ENCODE data around the gene VPS13D. TPM values are rescaled to one million over a fixed set of nuclear protein-coding genes. Genes with fewer than 3 reads are reported as not detected.
A peak's percentile ranks its signal among the peaks of the same experiment; 100 is the strongest.

VPS13D gene
- total and polyA plus RNA-seq, 2 donors = 27.2 to 59.4 TPM

DNA sequence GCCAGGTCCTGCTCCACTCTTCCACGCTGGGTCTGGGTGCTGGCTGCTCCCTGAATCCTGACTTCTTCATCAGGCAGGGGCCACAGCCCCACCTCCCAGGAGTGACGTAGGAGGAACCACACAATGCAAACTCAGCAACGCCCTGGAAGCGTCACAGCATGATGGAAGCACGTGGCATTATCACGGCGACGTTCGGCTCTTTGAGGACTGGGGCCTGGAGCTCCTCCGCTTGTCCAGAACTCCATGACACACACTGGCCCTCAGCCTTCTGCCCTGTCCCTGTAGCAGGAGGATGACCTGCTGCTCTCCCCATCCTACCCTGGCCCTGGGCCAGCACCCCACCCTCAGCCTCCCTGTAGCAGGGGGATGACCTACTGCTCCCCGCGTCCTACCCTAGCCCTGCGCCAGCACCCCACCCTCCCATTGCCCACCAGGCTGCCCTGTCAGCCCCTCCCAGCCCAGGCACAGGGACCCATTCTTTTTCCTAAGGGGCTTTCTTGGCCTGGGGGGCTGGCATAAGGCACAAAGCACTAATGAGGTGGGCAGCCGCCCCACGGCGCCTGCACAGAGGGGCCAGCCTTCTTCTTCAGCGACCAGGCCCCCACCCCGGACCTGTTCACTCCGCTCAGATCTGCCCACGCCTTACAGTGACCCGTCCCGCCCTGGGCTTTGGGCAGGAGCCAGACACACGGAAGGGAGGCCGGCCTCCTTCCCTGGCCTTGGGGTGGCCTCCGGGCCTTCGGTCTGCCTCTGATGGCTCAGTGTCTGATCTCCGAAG is 322.5 kb downstream of the VPS13D start:
- H3K4me3 ChIP-seq (ENCODE audit: low read depth, low read length) = no peak overlapping the region
- 89% methylated on average over 27 of the region's 27 CpGs for WGBS
- no peaks in the 10 kb centered on the region for H3K36me3 ChIP-seq (ENCODE audit: insufficient read depth)
- H3K27ac ChIP-seq (ENCODE audit: low read depth) = no peak overlapping the region
- no peaks in the 10 kb centered on the region for H3K4me1 ChIP-seq (ENCODE audit: insufficient read depth)
- DNase-seq (ENCODE audit: extremely low spot score) = no peak

DNA sequence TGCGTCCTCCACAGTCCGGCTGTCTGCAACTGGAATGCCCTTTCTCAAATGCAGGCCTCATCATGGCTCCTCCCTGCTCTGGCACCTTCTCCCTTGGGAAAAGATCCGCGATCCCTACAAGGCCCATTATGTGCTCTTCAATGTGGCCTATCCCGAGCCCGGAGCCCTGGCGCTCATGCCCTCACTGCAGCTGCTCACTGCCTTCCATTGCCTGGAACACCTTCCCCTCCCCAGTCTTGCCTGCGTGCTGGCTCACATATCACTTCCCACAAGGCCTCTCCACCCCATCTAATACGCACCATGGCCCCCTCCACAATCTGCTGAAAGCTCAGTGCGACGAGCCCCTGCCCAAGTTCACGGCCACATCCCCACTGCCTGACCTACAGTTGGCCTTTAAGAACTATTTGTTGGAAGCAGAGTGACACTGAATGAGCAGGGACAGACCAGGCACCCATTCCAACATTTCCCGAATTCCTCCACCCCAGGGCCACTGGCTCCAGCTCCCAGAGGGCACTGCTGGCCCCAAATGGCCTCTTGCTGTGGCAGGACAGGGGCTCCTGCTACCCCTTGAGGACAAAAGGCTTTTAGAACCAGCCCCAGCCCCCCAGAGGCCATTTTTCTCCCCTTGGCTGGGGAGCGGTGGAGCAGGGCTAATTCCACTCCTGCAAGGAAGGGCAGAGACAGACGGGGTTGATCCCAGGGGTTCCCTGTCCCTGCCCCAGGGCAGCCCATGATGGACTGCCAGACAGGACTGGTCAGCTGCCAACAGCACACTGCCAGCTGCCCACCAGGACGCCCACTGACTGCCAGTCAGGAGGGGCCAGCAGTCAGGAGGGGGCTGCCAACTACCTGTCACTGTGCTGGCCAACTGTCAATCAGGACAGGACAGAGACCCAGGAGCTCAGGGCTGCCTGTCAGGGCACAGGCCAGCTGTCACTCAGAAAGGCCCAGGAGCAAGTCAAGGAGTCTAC is 323.4 kb downstream of the VPS13D start:
- no peaks in the 10 kb centered on the region for H3K36me3 ChIP-seq (ENCODE audit: insufficient read depth)
- no peaks in the 10 kb centered on the region for H3K4me1 ChIP-seq (ENCODE audit: insufficient read depth)
- 75% methylated on average over 16 of the region's 16 CpGs for WGBS
- H3K4me3 ChIP-seq (ENCODE audit: low read depth, low read length) = no peak overlapping the region
- DNase-seq (ENCODE audit: extremely low spot score) = no peak
- no peak overlapping the region for H3K27ac ChIP-seq (ENCODE audit: low read depth)

DNA sequence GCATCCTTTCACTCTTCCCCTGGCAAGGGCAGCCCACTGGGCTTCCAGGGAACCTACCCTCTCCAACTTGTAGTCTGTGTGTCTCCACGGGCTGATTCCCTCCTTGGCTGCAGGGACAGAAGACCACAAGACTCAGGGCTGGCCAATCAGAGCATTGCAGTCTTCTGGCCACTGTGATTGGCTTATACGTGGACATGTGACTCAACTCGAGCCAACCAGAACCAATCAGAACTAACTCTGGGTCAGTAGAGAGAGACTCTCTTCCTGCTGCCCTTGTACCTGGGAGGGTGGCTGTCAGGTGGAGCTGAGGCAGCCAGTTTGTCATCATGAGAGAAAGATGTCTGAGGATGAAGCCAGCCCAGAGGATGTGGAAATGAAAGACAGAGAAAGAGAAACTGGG is 324.1 kb downstream of the VPS13D start:
- Histone ChIP-seq H3K4me3 (ENCODE audit: low read depth, low read length) (no peak overlapping the region), H3K4me1 (ENCODE audit: insufficient read depth) (no peaks in the 10 kb centered on the region), H3K36me3 (ENCODE audit: insufficient read depth) (no peaks in the 10 kb centered on the region), H3K27ac (ENCODE audit: low read depth) (no peak overlapping the region)
- DNase-seq (ENCODE audit: extremely low spot score) = no peak
- WGBS = 90% methylated on average over 3 of the region's 3 CpGs

DNA sequence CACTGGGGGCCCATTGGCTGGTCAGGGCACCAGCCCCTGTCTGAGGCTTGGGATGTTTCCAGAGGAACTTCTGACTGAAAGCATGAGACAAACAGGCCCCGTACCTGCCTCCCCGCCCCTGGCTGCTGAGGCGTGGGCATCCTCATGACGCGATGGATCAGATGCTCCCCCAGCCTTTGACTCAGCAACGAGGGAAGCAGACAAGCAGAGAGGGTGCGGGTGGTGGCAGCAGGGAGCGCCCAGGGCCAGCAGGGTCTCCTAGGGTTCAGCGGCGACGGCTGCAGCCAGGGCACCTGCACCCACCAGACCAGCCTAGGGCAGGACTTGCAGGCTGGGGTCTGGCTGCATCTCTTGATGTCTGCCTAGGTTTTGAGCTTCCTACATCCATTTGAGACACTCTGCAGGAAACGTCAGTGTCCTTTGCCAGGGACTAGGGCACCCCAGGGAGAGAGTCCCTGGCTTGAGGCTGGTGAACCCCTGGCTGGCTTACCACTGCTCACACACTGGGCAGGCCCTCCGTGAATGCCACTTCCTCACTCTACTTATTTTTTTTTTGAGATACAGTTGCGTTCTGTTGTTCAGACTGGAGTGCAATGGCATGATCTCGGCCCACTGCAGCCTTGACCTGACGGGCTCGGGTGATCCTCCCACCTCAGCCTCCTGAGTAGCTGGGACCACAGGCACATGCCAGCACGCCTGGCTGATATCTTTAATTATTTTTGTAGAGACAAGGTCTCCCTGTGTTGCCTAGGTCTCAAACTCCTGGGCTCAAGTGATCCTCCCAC is 324.9 kb downstream of the VPS13D start:
- Histone ChIP-seq H3K4me3 (ENCODE audit: low read depth, low read length) (no peak overlapping the region), H3K27ac (ENCODE audit: low read depth) (no peak overlapping the region), H3K4me1 (ENCODE audit: insufficient read depth) (no peaks in the 10 kb centered on the region), H3K36me3 (ENCODE audit: insufficient read depth) (no peaks in the 10 kb centered on the region)
- no peak for DNase-seq (ENCODE audit: extremely low spot score)
- WGBS = 93% methylated on average over 18 of the region's 18 CpGs

DNA sequence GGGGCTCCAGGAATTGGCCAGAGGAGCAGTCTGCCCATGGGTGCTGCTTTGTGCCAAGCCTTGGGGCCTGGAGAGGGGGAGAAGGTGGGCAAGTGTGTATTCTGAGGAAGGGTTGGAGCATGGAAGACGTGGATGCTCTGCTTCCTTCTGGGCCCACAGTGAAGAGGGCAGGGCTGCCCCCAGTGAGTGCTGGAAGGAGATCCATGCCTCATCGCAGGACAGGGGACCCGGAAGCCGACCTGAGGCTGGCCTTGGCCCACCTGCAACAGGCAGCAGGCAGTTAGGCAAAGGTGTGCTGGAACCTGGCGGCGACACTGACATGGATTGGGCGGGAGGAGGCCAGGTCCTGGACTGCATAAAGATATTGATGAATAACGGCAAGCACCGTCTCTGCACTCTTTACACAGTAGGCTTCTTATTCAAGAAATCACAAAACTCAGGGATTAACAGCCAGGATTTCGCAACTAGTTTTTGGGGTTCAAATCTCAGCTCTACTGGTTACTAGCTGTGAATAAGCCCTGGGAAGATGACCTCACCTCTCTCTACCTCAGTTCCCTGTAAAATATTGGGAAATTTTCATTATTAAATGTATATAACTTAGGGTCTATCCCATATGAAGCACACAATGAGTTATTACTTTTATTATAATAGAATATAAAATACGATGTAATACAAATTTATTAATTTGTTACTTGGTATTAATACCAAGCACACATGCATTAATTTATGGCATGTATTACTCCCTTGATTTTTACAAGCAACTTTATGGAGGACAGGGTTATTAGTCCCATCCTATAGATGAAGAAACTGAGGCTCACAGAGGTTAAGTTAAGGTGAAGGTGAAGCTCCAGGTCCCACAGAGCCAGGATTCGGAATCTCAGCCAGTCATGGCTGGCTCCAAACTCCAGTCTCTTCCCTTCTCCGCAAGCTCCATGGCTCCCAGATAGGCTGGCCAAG is 325.9 kb downstream of the VPS13D start:
- H3K4me3 ChIP-seq (ENCODE audit: low read depth, low read length) = no peak overlapping the region
- 86% methylated on average over 13 of the region's 13 CpGs for WGBS
- no peaks in the 10 kb centered on the region for H3K4me1 ChIP-seq (ENCODE audit: insufficient read depth)
- peak overlapping the region; percentile 13 for H3K27ac ChIP-seq (ENCODE audit: low read depth)
- no peak for DNase-seq (ENCODE audit: extremely low spot score)
- H3K36me3 ChIP-seq (ENCODE audit: insufficient read depth) = no peaks in the 10 kb centered on the region

DNA sequence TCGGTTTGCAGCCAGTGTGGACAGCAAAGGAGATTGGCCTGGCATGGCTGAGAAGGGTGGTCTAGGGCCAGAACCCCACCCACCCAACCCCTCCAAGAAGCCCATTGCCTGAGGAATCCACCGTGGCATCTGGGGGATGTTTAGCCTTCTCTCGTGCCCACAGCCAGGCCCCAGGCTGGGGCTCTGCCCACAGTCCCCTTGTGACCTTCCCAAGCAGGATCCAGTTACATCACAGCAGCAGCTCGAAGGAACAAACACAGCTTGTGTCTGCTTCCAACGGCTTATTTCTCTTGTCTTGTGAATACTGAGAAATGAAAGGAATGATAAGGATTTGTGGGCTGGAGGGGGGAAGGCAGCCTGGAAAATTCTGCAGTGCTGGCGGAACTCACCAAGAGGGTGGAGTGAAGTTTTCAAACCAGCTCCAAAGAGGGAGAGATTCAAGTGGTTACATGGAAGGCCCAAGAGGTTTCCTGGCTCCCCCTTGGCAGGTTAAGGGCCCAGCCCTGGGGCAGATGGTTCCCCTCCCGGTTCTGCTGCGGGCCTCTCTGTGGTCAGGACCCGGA is 326.6 kb downstream of the VPS13D start:
- Histone ChIP-seq H3K4me3 (ENCODE audit: low read depth, low read length) (no peak overlapping the region), H3K27ac (ENCODE audit: low read depth) (peak overlapping the region; percentile 13), H3K36me3 (ENCODE audit: insufficient read depth) (no peaks in the 10 kb centered on the region), H3K4me1 (ENCODE audit: insufficient read depth) (no peaks in the 10 kb centered on the region)
- peak; percentile 63 for DNase-seq (ENCODE audit: extremely low spot score)
- 17% methylated on average over 9 of the region's 9 CpGs for WGBS

DNA sequence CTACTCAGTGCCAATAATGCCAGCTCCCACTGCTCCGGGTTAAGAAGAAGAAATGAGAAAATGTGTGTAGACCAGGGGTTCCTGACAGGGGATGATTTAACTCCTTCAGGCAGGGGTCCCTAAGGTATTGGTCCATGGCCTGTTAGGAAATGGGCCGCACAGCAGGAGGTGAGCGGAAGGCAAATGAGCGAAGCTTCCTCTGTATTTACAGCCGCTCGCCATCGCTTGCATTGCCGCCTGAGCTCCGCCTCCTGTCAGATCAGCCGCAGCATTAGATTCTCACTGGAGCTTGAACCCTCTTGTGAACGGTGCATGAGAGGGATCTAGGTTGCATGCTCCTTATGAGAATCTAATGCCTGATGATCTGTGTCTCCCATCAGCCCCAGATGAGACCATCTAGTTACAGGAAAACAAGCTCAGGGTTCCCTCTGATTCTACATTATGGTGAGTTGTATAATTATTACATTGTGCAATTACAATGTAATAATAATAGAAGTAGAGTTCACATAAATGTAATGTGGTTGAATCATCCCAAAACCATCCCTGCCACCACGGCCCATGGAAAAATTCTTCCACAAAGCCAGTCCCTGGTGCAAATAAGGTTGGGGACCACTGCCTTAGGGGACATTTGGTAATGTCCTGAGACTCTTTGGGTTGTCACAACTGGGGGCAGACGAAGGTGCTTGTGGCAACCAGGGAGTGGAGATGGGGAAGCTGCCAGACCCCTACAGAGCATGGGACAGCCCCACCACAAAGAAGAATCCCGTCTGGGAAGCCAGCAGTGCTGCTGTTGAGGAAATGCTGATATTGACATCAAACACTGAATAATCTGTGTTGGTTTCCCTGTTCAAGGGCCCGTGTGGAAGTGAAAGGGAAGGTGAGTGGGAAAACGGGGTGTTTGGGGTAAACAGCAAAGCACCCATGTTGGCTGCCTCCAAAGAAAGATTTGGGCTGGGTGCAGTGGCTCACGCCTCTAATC is 327.4 kb downstream of the VPS13D start:
- no peaks in the 10 kb centered on the region for H3K4me1 ChIP-seq (ENCODE audit: insufficient read depth)
- no peaks in the 10 kb centered on the region for H3K36me3 ChIP-seq (ENCODE audit: insufficient read depth)
- peak overlapping the region; percentile 4 for H3K27ac ChIP-seq (ENCODE audit: low read depth)
- no peak overlapping the region for H3K4me3 ChIP-seq (ENCODE audit: low read depth, low read length)
- WGBS = 82% methylated on average over 17 of the region's 17 CpGs
- DNase-seq (ENCODE audit: extremely low spot score) = no peak

DNA sequence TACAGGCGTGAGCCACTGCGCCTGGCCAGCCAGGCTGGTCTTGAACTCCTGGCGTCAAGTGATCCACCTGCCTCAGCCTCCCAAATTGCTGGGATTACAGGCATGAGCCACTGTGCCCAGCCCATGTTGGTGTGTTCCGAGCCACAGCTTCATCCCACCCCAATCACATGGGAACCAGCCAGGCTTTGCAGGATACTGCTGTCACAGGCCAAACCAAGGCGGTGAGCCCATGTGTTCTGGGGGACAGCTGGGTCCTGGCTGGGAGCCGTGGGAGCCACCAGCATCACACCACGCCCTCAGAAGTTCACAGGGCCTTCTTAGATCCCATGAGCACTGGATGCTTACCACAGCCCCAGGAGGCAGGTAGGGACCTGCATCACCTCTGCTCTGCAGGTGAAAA is 331.3 kb downstream of the VPS13D start:
- Histone ChIP-seq H3K4me3 (ENCODE audit: low read depth, low read length) (no peak overlapping the region), H3K4me1 (ENCODE audit: insufficient read depth) (no peaks in the 10 kb centered on the region), H3K36me3 (ENCODE audit: insufficient read depth) (no peaks in the 10 kb centered on the region), H3K27ac (ENCODE audit: low read depth) (no peak overlapping the region)
- DNase-seq (ENCODE audit: extremely low spot score) = no peak
- WGBS = 93% methylated on average over 7 of the region's 7 CpGs

Small RNA genes within 50 kb of the gene (small RNA-seq; reads per million reads assigned to genes)
- gene MIR4632 (not detected), gene RF00156 (not detected), gene SNORA59A (not detected)

Other genes starting within 250 kb of the VPS13D start
- 26.6 TPM for gene MFN2, start 249.6 kb upstream of the VPS13D start, total RNA-seq
- 88.6 TPM for gene MFN2, start 249.6 kb upstream of the VPS13D start, polyA plus RNA-seq
- 14.4 TPM for gene MIIP, start 210.5 kb upstream of the VPS13D start, total RNA-seq
- gene MIIP, start 210.5 kb upstream of the VPS13D start, polyA plus RNA-seq = 24.9 TPM
- gene TNFRSF8, start 166.7 kb upstream of the VPS13D start, total RNA-seq = 0.26 TPM
- gene TNFRSF8, start 166.7 kb upstream of the VPS13D start, polyA plus RNA-seq = 1.5 TPM
- gene TNFRSF1B, start 63.0 kb upstream of the VPS13D start, total RNA-seq = 11.7 TPM
- gene TNFRSF1B, start 63.0 kb upstream of the VPS13D start, polyA plus RNA-seq = 30.8 TPM